ENCODE results near the gene MRPS35.
"Not testable (repeated sequence)": the region's sequence is repeated elsewhere in the genome, so short reads cannot be mapped to it uniquely, and the experiment has no call there.

Gene MRPS35

GRCh38 chr12:27709212-27709931 lies 1.3 kb upstream of the MRPS35 start:
- DNase-seq: no peak

DNA sequence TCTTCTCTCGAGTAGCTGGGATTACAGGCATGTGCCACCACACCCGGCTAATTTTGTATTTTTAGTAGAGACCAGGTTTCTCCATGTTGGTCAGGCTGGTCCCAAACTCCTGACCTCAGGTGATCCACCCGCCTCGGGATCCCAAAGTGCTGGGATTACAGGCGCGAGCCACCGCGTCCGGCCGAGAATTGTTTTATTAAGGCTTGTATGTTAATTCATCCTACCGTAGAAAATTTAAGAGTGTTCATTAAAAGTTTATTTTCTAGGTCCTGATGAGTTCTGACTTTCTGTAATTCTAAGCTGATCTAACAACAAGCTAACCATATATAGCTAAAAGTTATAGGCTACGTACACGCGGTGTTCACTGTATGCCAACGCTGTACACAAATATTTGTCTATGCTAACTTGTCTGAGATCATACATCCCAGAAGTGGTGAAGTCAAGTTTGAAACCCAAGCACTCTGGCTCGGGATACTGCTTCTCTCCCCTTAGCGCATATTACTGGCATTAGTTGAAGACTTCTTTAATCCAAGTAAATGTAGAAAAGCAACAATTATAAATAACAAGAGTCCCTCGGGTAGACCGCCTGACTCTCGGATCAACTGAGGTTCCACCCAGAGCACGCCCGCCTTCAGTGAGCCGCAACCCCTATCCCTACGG lies 570 bp upstream of the MRPS35 start:
- DNase-seq: peak; percentile 44

DNA sequence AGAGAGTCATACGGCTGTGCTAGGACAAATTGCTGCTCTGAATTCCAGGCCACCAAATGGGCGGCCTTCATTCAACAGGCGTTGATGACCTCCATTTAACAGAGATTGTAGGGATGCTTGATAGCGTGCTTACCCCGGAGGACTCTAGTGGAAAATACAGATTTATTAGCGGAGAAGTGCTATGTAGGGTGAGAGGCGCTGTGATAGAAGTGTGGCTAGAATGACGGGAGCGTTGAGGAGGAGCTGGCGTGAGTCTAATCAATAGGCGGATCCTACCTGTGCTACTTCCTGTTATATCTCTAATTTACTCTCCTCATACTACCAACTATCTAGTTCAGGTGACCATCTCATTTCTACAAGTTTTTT lies 668 bp downstream of the MRPS35 start:
- peak; percentile 5 for DNase-seq

- DNase-seq: no peak
Observed at GRCh38 chr12:27711967-27712366, 1.3 kb downstream of the MRPS35 start.

- DNase-seq: no peak
Observed at GRCh38 chr12:27723212-27723611, 12.6 kb downstream of the MRPS35 start.

DNA sequence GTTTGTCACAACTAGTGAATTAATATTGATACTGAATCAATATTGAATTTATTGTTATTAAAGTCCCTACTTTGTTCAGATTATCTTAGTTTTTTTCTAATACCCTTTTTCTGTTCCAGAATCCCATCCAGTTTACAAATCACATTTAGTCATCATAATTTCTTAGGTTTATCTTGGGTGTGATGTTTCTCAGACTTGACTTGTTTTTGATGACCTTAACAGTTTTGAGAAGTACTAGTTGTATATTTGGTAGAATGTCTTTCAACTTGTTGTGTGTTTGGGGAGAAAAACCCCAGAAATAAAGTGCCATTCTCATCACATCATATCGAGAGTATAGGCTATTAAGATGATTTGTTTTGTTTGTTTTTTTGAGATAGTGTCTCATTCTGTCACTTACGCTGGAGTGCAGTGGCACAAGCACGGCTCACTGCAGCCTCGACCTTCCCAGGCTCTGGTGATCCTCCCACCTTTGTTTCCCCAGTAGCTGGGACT lies 19.5 kb downstream of the MRPS35 start:
- no peak for DNase-seq

- no peak for DNase-seq
Observed at GRCh38 chr12:27732281-27732680, 21.6 kb downstream of the MRPS35 start.

- peak; percentile 52 for DNase-seq
Observed at GRCh38 chr12:27733052-27733656, 22.5 kb downstream of the MRPS35 start.

DNA sequence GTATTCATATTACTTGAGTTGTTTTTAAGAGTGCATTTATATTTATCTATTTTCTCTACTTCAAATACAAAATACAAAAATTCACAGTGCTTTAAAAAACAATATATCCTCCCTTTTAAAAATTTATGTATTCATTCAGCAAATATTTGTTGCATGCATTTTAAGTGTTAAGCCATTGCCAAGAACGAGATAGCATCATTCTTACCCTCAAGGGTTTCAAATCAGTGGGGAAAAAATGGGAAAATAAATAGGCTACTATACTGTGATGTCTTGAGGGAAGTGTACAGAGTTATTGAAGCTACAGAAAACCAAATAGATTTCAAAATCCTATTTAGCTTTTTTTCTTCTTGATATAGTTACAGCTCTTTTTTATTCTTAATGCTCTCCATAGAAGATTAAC lies 23.2 kb downstream of the MRPS35 start:
- DNase-seq: no peak

- not testable (repeated sequence) for DNase-seq
Observed at GRCh38 chr12:27734321-27734720, 23.7 kb downstream of the MRPS35 start.

GRCh38 chr12:27743601-27744000 lies 33.0 kb downstream of the MRPS35 start:
- DNase-seq: no peak

DNA sequence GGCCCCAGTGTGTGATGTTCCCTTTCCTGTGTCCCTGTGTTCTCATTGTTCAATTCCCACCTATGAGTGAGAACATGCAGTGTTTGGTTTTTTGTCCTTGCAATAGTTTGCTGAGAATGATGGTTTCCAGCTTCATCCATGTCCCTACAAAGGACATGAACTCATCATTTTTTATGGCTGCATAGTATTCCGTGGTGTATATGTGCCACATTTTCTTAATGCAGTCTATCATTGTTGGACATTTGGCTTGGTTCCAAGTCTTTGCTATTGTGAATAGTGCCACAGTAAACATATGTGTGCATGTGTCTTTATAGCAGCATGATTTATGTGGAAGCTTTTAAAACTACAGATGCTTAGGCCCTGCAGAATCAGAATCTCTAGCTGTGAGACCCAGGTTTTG lies 35.1 kb downstream of the MRPS35 start:
- not testable (repeated sequence) for DNase-seq

DNA sequence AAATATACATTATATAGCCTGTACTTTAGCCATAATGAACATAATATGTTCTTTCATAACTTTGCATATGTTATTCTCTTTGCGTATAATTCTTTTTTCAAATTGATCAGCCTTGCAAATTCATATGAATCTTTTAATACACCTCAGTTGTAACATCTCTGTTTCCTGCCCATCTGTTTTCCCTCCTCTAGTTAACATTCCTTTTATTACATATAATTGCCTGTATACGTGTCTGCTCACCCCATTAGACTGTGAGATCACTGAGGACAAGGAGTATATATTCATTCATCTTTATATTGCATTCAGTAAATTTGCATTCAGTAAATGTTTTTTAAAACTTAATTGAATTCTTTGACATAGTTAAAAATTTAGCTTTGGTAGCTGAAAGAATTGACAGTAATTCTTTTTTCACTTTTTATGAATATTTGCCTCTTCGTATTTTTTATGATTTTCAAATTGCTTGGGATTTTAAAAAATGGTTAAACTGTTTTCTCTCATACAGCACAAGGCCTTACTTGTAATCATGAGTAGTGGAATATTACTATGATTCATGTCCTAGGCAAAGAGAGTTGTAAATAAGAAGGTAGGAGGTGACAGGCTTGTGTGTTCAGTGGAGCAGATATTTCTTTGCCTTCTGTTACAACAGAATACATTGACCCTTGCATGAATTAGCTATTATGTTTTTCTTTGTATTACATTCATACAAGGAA lies 36.6 kb downstream of the MRPS35 start:
- no peak for DNase-seq

- no peak for DNase-seq
Observed at GRCh38 chr12:27751386-27752047, 40.9 kb downstream of the MRPS35 start.

GRCh38 chr12:27754795-27755194 lies 44.2 kb downstream of the MRPS35 start:
- DNase-seq: no peak

DNA sequence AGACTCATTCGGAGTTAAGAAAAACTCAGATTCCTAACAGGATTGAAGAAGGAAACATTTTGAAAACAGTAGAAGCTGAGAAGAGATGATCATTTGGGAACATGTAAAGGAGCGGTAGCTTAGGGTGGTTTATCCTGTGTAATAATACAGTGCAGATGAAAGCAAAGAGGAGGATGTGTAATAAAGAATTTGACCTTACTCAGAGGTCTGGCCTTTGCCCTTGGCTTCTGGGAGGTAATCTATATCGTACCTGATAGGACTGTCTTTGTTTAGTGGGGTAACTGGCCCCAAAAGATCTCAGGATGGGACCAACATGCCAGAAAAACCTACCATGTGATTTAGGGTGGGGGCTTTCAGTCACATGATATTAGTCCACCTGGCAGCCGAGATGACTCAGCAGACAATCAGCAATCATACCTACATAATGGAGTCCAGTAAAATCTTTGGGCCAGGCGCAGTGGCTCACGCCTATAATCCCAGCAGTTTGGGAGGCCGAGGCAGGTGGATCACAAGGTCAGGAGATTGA lies 46.1 kb downstream of the MRPS35 start:
- DNase-seq: no peak

- no peak for DNase-seq
Observed at GRCh38 chr12:27762757-27763156, 52.1 kb downstream of the MRPS35 start.

DNA sequence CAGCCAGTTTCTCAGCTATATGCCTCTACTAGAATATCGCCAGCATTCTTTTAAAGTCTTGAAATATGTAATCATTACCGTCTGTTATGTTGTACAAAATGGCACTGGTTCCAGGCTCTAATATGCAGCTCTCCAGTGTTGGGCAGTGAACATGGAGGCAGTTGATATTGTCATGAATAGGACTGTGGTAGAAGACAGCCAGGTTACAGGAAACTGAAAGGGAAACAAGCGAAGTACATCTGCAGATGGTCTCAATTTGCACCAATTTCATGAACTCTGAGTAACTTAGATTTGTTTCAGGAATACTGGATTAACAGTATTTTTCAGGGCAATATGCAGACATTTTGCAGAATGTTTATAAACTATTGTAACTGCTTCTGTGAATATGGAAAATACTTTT lies 56.0 kb downstream of the MRPS35 start:
- DNase-seq: no peak

- DNase-seq: no peak
Observed at GRCh38 chr12:27769142-27769673, 58.6 kb downstream of the MRPS35 start.

DNA sequence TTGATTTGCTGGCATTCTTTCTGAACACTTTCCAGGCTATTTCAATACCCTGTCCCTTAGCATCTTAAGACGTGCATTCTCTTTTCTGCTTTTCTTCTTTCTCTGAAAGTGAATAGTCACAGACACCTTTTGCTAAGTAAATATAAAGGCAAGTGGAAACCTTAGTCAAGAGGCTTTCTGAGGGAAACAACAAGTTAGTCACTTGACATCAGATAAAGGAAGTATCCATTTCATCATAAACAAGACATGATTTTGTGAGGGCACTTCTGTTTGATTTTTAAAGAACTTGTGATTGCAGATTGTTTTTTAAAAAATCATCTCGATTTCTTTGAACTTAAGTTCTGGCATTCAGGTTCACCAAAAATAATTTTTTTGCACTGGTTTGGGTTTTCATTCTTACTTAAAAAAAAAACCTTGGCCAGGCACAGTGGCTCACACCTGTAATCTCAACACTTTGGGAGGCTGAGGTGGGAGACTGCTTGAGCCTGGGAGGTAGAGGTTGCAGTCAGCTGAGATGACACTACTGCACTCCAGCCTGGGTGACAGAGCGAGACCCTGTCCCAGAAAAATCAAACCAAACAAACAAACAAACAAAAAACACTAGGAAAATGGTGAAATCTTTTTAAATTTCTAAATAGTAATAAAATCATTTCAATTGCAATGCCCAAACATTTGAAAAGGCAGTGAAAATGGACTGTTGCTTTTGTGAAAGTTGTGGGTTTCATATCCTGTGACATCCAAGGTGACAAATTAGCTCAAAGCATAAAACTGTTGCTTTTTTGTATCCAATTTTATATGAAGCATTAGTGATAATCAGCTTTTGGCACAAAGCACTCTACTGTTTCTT lies 61.1 kb downstream of the MRPS35 start:
- DNase-seq: no peak

DNA sequence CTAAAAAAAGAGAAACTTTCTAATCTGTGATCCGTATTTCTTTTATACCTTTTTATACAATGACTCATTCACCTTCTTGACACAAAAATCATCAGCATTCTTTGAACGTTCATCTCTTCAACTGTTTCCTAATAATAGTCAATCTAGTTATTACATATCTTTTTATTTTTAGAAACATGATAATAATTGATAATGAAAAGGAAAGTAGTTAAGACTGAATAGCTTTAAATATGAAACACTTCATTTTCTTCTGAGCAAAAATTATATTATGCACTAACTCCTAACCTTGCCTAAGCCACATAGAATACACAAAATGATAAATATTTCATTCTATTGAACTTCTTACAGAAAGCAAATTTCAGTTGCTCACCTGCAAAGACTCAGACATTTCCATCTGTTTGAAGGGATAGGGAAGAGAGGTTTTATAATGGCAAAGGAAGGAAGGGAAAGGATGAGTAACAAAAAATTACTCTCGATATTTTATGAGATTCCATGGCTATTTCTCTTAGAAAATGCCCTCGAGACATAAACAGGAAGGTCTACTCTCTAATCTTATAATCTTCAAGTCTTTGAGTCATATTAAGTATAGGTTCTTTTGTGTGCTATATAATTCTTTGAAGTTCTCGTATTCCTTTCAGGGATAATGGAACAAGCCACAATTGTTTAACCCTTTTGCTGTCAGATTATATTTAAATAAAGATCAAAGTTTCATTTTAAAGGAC lies 61.9 kb downstream of the MRPS35 start:
- DNase-seq: no peak

All from CD4-positive, alpha-beta T cell treated with Interleukin-17A for 1 hour (primary cell).